Endothelial cell of umbilical vein (primary cell): Measurements from ENCODE around the gene PBX2. TPM values are rescaled to one million over a fixed set of nuclear protein-coding genes. Genes with fewer than 3 reads are reported as not detected.

Source experiments
- BruUV-seq: library from RNA; stranded (reverse); fragments of 400-500 nt; replicated peaks from 2 replicates; lab custom pipeline; 2021; lab: Mats Ljungman, UMichigan
- CTCF ChIA-PET: fragments of 300-600, 350-600 bp; sonication (Branson Sonifier 250); formaldehyde crosslinking; loops from one replicate; lab custom pipeline; 2021; ENCODE audit warnings: antibody characterized with exemption, inconsistent platforms; lab: Charles Lee
- POLR2A ChIA-PET: fragments of 300-600, 350-600 bp; sonication (Branson Sonifier 250); formaldehyde crosslinking; loops from one replicate; lab custom pipeline; 2021; ENCODE audit warnings: antibody characterized with exemption, inconsistent platforms; lab: Charles Lee
- DNase-seq: peaks from one replicate; pipeline ENCODE4 v3.0.0-alpha.2; 2011; ENCODE audit warnings: low read depth, low spot score
- FAIRE-seq: peaks from 2 replicates; lab custom pipeline; 2011; peaks lifted over from hg19 to GRCh38; lab: Jason Lieb, UNC
- H2AFZ ChIP-seq: 2 replicates; pipeline ENCODE4 v1.6.0; 2012; ENCODE audit warnings: low read depth, low read length, control low read depth, inconsistent platforms
- H3K27ac ChIP-seq: 2 replicates; pipeline ENCODE4 v1.5.1; 2011; ENCODE audit warnings: low read depth, mild to moderate bottlenecking, control low read depth, low read length, moderate library complexity; ENCODE audit not compliant: insufficient read depth
- H3K27me3 ChIP-seq, 2 experiments: 2 replicates each; pipeline versions ENCODE4 v1.6.0 to v1.6.1; 2011; ENCODE audit warnings: low read length in 2 of 2, mixed read lengths in 1 of 2; ENCODE audit not compliant: control insufficient read depth in 2 of 2, insufficient read depth in 2 of 2
- H3K36me3 ChIP-seq, 2 experiments: 2 replicates in 1 of 2; 3 replicates in 1 of 2; pipeline ENCODE4 v1.5.1; 2011; ENCODE audit warnings: low read length in 2 of 2, mild to moderate bottlenecking in 1 of 2, moderate library complexity in 1 of 2; ENCODE audit not compliant: control insufficient read depth in 2 of 2, insufficient read depth in 2 of 2; ENCODE audit errors: extremely low read depth in 1 of 2
- H3K4me1 ChIP-seq: 3 replicates; pipeline ENCODE4 v1.5.1; 2011; ENCODE audit warnings: mild to moderate bottlenecking, low read length; ENCODE audit not compliant: control insufficient read depth, insufficient read depth; ENCODE audit errors: extremely low read depth
- H3K4me2 ChIP-seq: 2 replicates; pipeline ENCODE4 v1.6.1; 2011; ENCODE audit warnings: low read length, control low read depth, mixed read lengths; ENCODE audit not compliant: insufficient read depth
- H3K4me3 ChIP-seq, 3 experiments: fragments of 200-600 bp in 1 of 3; sonication (generic), shearing (Covaris generic) in 1 of 3; replicated peaks in 1 of 3; 2 replicates each; pipeline ENCODE4 v1.5.1; 2011 to 2016; ENCODE audit warnings: control low read depth in 3 of 3, low read length in 3 of 3, mild to moderate bottlenecking in 2 of 3, inconsistent platforms in 1 of 3, low read depth in 1 of 3, moderate library complexity in 1 of 3; ENCODE audit not compliant: insufficient read depth in 1 of 3
- H3K79me2 ChIP-seq: 2 replicates; pipeline ENCODE4 v1.6.0; 2012; ENCODE audit warnings: low read length, inconsistent platforms; ENCODE audit not compliant: control insufficient read depth, insufficient read depth
- H3K9ac ChIP-seq: replicated peaks from 2 replicates; pipeline ENCODE3; 2011; ENCODE audit warnings: low read length, control low read depth; ENCODE audit not compliant: insufficient read depth; ENCODE audit errors: extremely low read depth
- H3K9me1 ChIP-seq: replicated peaks from 3 replicates; pipeline ENCODE4 v1.6.0; 2011; ENCODE audit warnings: mild to moderate bottlenecking, low read length; ENCODE audit not compliant: control insufficient read depth, insufficient read depth; ENCODE audit errors: extremely low read depth
- H3K9me3 ChIP-seq: replicated peaks from 2 replicates; pipeline ENCODE4 v1.5.1; 2012; ENCODE audit warnings: low read length, inconsistent platforms; ENCODE audit not compliant: control insufficient read depth, insufficient read depth
- H4K20me1 ChIP-seq: replicated peaks from 2 replicates; pipeline ENCODE3; 2011; ENCODE audit warnings: mild to moderate bottlenecking, low read length; ENCODE audit not compliant: control insufficient read depth, insufficient read depth; ENCODE audit errors: extremely low read depth
- EZH2 ChIP-seq: IDR thresholded peaks from 2 replicates; pipeline ENCODE4 v1.6.1; 2012; ENCODE audit warnings: borderline replicate concordance, low read depth, mild to moderate bottlenecking, moderate library complexity, low read length, inconsistent platforms; ENCODE audit not compliant: severe bottlenecking
- FOS ChIP-seq: IDR thresholded peaks from 2 replicates; pipeline ENCODE4 v1.6.1; 2011; ENCODE audit warnings: mild to moderate bottlenecking, low read length, moderate library complexity, borderline replicate concordance; ENCODE audit not compliant: insufficient read depth
- GATA2 ChIP-seq: IDR thresholded peaks from 2 replicates; pipeline ENCODE4 v1.7.0; 2011; ENCODE audit warnings: low read depth, mild to moderate bottlenecking, moderate library complexity, mixed read lengths, low read length; ENCODE audit not compliant: insufficient read length, insufficient read depth
- JUN ChIP-seq: IDR thresholded peaks from 2 replicates; pipeline ENCODE4 v1.6.1; 2011; ENCODE audit warnings: borderline replicate concordance, low read depth; ENCODE audit not compliant: insufficient read length, insufficient read depth
- MYC ChIP-seq: IDR thresholded peaks from one replicate; pipeline ENCODE4 v1.6.1; 2011; ENCODE audit warnings: mild to moderate bottlenecking, low read depth, low read length
- POLR2A ChIP-seq: IDR thresholded peaks from 2 replicates; pipeline ENCODE4 v1.6.1; 2012; ENCODE audit warnings: low read depth, mild to moderate bottlenecking, control low read depth, low read length
- POLR2AphosphoS5 ChIP-seq: IDR thresholded peaks from 2 replicates; pipeline ENCODE4 v1.6.1; 2012; ENCODE audit warnings: low read depth, mild to moderate bottlenecking, control low read depth, low read length, moderate library complexity; ENCODE audit not compliant: insufficient read depth
- dilution Hi-C: fragments of 300-500 bp; cut with MboI; formaldehyde crosslinking; loops from one replicate; pipeline ENCODE4 v1.15.0; 2019; ENCODE audit warnings: low sequenced_read_pairs; ENCODE audit not compliant: extremely low pct_ligation_motif_present
- intact Hi-C: fragments of 100-400 bp; cut with micrococcal nuclease; formaldehyde crosslinking; loops from one replicate; pipeline ENCODE4 v1.10.0; 2022
- polyA plus RNA-seq, 4 experiments: library from polyadenylated mRNA; depleted of rRNA in 3 of 4; stranded (reverse) in 3 of 4; unstranded in 1 of 4; fragments of >200 nt; gene quantifications; 2 replicates each; pipeline versions ENCODE4 v1.2.1 to v1.2.3, GENCODE V29; 2011 to 2012; ENCODE audit warnings: missing spikeins in 1 of 4
- total RNA-seq: library from RNA; stranded (reverse); gene quantifications from 2 replicates; pipeline ENCODE4 v1.2.3, GENCODE V29; 2021
- TF ChIP-seq, protein P1 (sequence below): IDR thresholded peaks from 2 replicates; pipeline ENCODE4 v1.6.1; 2011; ENCODE audit not compliant: insufficient read depth, insufficient read length
- TF ChIP-seq, protein P2 (sequence below), 2 donors: IDR thresholded peaks; 1 replicate in 1 of 2; 2 replicates in 1 of 2; pipeline ENCODE4 v1.5.1; 2011; ENCODE audit warnings: low read length in 2 of 2, mild to moderate bottlenecking in 2 of 2, moderate library complexity in 2 of 2, control low read depth in 1 of 2, inconsistent platforms in 1 of 2, low read depth in 1 of 2; ENCODE audit not compliant: insufficient read depth in 1 of 2; ENCODE audit errors: extremely low read depth in 1 of 2

Gene PBX2
- total and polyA plus RNA-seq, 2 donors (not counting 3 experiments of a cell fraction or from before 2014, with no cell fraction given), result 82.3 to 100 TPM

DNA sequence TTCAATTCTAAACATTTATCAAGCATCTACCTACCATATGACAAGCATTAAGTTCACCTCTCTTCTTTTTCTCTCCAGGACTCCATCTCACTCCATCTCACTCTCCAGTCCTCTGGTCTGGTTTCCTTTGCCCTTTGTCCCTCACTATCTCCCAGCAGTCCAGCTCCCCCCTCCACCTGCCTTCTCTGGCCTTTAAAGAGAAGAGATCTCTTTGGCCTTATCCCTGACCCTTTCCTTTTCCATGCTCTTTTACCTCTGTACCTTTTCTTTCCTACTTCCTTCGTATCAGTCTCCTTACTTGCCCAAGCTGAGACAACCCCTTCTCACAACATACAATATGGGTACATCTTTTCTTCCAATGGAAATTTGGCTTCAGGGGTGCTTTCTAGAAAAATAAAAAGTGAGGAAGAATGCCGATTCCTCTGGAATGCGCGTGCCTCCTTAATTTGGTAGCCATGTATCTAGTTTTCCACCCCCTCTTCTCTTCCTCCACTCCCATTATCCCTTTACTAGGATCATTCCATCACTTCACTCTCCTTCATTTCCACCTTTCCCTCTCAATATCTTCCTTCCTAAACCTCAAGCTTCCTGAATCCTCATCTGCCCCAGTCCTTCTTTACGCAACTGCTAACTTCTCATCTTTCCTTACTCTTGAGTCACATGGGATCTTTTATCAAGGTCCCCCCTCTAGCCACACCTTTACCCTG lies 13.4 kb downstream of the PBX2 start:
- peaks cover 30% of the 10 kb centered on the region for H3K4me1 ChIP-seq
- peaks cover 0 to 11% of the 10 kb centered on the region in 2 experiments for H3K36me3 ChIP-seq
- POLR2A ChIA-PET, result interaction anchor here (0.6 to 1.7 kb wide), 7 partner anchors 14 to 520 kb away, joined by 3 to 9 read pairs (median 5); partner anchors contain the start of genes ATF6B and PBX2
- dilution Hi-C loops (no loop called here), intact Hi-C loops (loop anchor here (1.0 to 5.0 kb wide), 4 partner anchors 22 to 796 kb away; partner anchors contain the start of genes FKBPL, NELFE, PPT2 and SKIC2)
- peak overlapping the region; percentile 83 for H3K4me2 ChIP-seq
- DNase-seq (no peak), FAIRE-seq (no peak)
- no peak for TF ChIP-seq JUN
- no peak for TF ChIP-seq FOS
- no peak for TF ChIP-seq GATA2
- TF ChIP-seq, protein P1, sequence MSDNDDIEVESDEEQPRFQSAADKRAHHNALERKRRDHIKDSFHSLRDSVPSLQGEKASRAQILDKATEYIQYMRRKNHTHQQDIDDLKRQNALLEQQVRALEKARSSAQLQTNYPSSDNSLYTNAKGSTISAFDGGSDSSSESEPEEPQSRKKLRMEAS, result no peak
- no peak for TF ChIP-seq POLR2A
- no peak for TF ChIP-seq POLR2AphosphoS5
- TF ChIP-seq, protein P2, sequence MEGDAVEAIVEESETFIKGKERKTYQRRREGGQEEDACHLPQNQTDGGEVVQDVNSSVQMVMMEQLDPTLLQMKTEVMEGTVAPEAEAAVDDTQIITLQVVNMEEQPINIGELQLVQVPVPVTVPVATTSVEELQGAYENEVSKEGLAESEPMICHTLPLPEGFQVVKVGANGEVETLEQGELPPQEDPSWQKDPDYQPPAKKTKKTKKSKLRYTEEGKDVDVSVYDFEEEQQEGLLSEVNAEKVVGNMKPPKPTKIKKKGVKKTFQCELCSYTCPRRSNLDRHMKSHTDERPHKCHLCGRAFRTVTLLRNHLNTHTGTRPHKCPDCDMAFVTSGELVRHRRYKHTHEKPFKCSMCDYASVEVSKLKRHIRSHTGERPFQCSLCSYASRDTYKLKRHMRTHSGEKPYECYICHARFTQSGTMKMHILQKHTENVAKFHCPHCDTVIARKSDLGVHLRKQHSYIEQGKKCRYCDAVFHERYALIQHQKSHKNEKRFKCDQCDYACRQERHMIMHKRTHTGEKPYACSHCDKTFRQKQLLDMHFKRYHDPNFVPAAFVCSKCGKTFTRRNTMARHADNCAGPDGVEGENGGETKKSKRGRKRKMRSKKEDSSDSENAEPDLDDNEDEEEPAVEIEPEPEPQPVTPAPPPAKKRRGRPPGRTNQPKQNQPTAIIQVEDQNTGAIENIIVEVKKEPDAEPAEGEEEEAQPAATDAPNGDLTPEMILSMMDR (IDR thresholded peaks at IDR 0.05; ENCODE audit: extremely low read depth in 1 of 2, insufficient read depth in 1 of 2, low read depth in 1 of 2, low read length in 2 of 2), result no peak
- TF ChIP-seq MYC, result no peak
- no peak for TF ChIP-seq EZH2
- peak overlapping the region; percentile 83 for H3K27ac ChIP-seq
- no peaks in the 10 kb centered on the region for H4K20me1 ChIP-seq
- H3K9me3 ChIP-seq, result no peaks in the 10 kb centered on the region
- peak overlapping the region; percentile 56 for H2AFZ ChIP-seq
- H3K79me2 ChIP-seq, result peaks cover 21% of the 10 kb centered on the region
- H3K4me3 ChIP-seq, result peak overlapping the region; percentile 9 to 70 (median 67)
- CTCF ChIA-PET, result interaction anchor here (1.0 to 2.9 kb wide), 3 partner anchors 19 to 29 kb away, joined by 3 to 15 read pairs (median 4); no protein-coding TSS in a partner anchor
- TSS peak; percentile 41 for BruUV-seq
- H3K27me3 ChIP-seq, result no peaks in the 10 kb centered on the region
- H3K9me1 ChIP-seq, result no peaks in the 10 kb centered on the region
- peak overlapping the region; percentile 86 for H3K9ac ChIP-seq
